Measurements from ENCODE around the gene BIN1.
A peak's percentile ranks its signal among the peaks of the same experiment; 100 is the strongest.
"Not testable (repeated sequence)": the region's sequence is repeated elsewhere in the genome, so short reads cannot be mapped to it uniquely, and the experiment has no call there.

The BIN1 gene

DNA sequence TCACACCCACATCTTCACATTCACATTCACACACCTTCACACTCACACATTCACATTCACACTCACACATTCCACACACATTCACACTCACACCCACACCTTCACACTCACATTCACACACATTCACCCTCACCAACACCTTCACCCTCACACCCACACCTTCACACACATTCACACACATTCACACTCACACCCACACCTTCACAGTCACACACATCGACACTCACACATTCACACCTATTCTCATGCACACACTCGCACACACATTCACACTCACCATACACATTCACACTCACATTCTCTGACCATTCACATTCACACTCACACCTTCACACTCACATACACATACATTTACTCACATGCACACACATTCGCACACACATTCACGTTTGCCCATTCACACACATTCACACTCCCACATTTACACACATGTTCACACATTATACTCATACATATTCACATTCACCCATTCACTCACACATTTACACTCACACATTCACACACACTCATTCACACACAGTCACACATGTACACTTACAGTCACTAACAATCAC, 62.7 kb downstream of the BIN1 start:
- no peak for DNase-seq

DNA sequence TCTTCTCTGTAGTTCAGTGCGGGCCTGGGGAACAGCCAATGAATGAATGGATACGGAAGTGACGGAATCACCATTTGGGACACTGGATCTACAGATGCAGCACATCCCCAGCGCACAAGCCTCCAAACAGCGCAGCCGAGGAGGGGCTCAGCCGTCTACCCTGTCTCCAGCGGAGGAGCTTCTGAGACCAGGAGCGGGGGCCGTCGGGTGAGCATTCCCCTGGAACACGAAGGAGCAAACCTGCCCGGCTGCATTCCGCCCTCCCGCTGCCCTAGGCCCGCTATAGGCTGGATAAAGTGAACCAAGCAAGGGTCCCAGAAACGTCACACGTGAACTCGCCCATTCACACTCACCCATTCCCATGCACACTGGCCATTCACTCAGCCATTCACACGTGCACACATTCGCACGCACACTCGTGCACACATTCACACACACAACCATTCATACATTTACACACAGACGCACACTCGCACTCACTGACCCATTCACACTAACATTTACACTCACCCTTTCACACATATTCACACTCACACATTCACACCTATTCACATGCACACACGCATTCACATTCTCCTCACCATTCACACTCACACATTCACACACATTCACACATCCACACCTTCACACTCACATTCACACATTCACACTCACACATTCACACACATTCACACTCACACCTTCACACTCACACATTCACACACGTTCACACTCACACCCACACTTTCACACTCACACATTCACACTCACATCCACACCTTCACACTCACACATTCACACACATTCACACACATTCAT, 63.4 kb downstream of the BIN1 start:
- no peak for DNase-seq

GRCh38 chr2:127041259-127041970, 65.5 kb downstream of the BIN1 start:
- no peak for DNase-seq

GRCh38 chr2:127040169-127040568, 66.8 kb downstream of the BIN1 start:
- no peak for DNase-seq

DNA sequence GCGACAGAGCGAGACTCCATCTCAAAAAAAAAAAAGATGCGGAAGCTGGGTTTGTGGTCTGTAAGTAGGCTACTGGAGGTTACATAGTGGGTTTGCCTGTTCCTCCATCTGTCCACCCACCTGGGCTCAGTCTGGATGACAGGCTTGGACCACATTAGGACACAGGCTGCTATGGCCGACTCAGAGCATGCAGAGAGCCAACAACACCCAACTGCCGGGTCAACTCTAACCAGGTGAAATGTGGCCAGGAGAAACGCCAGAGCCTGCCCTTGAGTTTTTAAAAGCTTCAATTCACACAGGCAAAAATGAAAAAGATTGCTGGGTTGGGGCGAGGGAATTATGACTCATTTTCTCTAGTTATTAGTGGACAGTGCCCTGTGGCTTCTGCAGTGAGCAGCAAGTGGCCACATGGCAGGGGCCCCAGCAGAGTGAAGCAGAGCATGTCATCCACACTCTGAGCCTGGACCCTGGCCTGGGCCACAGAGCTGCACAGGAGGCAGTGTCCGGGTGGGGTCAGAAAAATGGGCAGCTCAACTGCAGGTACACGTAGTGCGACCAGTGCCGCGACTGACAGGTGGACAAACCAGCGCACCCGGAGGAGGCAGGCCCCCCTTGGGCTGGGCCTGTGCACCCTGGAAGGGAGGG, 67.4 kb downstream of the BIN1 start:
- DNase-seq = no peak

- DNase-seq = no peak
Observed at GRCh38 chr2:127037476-127037875, 69.5 kb downstream of the BIN1 start.

DNA sequence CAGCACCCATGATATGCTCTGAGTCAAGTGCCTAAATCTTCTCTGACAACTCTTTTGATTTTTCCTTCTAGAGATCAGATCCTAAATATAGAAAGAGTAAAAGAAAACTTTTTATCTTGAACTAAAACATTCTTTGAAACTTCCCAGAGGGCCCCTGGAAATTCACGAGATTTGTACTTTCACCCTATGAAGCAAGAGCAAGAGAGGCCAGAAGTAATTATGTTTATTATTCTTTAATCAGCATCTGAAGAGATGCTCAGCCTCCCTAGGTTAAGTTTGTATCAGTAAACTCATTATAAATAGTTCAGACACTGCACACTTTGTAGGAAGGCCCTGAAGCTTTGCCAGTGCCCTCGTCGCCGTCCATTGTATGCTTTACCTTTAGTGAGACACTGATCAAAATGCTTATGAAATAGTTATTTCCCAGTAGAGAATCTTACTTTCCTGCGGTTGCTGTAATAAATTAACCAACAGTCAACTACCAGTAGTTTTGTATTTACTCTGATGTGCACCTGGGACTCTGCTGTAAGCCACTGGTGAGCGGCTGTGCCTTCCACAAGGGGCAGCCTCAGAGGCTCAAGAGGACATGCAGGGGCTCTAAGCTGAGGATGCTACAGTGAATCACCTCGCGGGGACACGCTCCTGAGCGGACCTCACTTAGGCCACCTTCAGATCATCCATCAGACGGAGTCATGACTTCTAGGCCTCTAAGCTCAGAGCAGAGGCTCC, 71.9 kb downstream of the BIN1 start:
- DNase-seq = no peak

DNA sequence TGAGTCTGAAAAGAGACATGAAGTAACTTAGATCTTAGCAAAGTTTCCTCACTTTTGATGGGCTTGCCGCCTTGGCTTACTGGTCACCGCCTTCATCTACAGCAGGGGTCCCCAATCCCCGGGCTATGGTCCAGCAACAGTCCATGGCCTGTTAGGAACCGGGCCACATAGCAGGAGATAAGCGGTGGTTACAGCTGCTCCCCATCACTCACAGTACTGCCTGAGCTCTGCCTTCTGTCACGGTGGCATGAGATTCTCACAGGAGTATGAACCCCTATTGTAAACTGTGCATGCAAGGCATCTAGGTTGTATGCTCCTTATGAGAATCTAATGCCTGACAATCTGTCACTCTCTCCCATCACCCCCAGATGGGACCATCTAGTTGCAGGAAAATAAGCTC, 72.9 kb downstream of the BIN1 start:
- DNase-seq = no peak

GRCh38 chr2:127032621-127033020, 74.3 kb downstream of the BIN1 start:
- no peak for DNase-seq

DNA sequence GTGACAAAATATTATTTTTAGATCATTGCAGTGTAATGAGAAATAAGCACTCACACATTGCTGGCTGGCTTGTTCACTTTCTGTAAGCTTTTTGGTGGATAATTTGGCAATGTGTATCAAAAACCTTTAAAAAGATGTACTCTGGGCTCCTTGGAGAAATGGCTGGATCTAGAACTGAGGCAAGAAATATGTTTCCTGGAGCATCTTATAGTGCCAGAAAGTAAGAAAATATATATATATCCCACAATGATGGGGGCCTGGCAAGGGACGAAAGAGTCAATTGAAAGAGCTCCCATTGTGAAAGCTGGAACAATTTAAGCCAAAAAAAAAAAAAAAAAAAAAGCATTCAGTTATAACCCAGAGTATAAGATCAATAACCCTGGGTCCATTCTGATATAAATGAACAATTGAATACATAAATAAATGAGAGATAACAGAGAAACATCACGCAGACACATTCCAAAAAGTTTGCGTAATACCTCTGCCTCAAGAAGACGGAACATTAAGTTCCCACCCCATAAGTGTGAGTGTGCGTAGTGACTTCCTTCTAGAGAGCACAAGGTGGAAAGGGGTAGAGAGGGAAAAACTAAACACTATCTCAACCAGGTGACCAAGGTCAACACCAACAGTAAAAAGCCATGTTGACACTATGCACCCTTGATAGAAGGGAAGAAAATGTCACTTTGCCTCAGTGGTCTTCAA, 77.5 kb downstream of the BIN1 start:
- DNase-seq = no peak

DNA sequence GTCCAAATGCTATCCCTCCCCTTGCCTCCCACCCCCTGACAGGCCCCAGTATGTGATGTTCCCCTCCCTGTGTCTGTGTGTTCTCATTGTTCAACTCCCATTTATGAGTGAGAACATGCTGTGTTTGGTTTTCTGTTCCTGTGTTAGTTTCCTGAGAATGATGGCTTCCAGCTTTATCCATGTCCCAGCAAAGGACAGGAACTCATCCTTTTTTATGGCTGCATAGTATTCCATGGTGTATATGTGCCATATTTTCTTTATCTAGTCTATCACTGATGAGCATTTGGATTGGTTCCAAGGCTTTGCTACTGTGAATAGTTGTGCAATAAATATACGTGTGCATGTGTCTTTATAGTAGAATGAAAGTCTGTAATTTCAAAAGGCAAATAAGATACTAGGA, 78.2 kb downstream of the BIN1 start:
- not testable (repeated sequence) for DNase-seq

DNA sequence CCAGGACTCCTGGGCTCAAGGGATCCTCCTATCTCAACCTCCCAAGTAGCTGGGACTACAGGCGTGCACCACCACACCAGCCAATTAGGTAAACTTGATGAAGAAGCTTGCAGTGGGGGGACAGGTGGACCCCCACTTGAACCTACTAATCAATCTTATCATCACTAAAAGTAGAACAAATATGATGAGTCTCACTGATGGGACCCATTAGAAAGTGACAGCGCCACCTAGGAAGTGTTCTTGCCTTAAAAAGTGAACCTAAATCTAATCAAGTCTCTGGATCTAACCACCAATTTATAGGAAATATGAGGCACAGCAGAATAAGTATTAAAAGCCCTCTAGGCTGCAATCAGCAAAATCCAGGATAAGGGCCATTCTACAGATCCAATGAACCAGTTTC, 79.2 kb downstream of the BIN1 start:
- no peak for DNase-seq

GRCh38 chr2:127025359-127026166, 81.4 kb downstream of the BIN1 start:
- DNase-seq = peak; percentile 91

GRCh38 chr2:127024769-127025358, 82.1 kb downstream of the BIN1 start:
- peak; percentile 58 for DNase-seq

GRCh38 chr2:127023504-127023903, 83.5 kb downstream of the BIN1 start:
- no peak for DNase-seq

DNA sequence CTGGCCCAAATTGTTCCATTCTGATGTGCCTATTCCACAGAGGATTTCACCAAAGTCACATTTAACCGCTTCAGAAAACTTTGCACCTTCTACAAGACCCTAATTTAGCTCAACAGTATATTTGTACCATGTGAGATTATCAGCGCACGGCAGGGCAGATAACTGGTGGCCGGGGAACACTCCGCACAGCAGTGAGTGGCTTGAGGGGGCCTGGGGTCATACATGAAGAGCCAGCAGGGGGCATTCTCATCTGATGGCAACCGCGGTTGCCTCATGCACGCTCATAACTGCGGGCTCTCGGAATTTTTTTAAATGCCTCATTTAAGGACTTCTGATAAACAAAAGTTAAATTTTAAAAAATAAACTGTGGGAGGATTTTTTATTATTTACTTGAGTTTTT, 84.1 kb downstream of the BIN1 start:
- DNase-seq = no peak

GRCh38 chr2:127020536-127020935, 86.4 kb downstream of the BIN1 start:
- DNase-seq = no peak

DNA sequence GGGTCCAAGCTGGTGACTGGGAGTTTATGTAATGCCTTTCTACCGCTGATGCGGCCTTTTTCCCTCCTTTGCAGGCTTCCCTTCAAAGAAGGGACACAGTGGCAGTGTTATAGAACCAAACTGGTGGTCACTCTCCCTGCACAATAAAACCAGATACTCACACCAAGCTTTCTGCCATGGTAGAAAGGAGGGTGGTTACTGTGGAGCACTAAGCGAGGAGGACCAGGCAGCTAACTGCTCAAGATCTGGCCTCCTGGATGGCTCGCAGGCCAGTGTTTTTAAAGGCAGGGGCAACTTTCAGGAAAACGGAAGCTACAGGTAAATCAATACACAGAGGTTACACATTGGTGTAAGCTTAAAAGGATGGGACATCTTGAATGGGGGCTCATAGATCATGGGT, 89.4 kb downstream of the BIN1 start:
- no peak for DNase-seq

DNA sequence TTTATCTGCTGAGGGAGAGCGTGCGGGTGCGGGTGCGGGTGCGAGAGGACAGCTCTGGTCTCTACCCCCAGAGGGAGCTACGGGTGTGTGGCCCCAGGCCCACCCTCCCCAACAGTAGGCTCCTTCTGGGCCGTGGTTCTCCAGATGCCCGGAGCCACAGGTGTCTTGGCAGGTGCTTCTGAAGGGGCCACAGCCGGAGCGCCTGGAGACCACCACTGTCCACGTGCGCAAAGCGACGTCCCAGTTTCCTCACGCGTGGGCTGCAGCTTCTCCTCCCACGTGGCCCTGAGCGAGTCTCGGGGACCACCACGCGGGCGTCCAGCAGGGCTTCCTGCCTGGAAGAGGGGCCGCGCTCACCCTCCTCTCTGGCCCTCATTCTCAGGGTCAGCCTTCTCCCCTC, 90.6 kb downstream of the BIN1 start:
- no peak for DNase-seq

DNA sequence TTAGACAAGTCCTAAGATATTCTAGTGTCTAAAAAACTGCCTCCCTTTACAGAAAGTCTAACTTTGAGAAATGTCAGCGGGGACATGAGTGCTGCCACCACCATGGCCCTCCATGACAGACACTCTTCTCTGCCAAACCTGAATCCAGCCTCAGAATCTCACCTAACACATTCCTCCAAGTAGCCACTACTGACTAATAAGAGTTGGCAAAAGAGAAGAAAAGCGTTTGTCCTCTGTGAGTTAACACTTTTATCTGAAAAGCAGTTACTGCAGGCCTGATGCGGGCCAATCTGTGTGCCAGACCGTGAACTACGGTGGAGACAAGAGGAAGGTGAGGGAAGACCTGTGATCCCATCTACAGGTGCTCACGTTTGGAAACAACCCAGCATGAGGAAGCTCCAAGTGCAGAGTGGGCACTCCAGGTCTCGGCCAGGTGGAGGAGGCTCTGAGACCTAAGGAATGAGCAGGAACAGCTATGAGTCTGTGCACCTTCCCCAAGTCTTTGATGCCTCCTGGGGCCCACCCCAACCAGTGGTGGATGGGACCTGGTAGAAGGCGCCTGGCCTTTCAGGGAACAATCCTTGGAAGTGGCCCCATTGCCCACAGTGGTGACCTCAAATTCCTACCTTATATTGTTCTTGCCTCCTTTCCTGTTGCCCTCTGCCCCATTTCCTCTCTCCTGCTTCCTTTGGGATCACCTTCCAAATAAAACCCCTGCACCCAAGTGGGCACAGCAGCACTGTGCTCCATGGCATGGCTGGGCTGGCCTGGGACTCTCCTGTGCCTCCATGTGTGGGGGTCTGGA, 91.6 kb downstream of the BIN1 start:
- no peak for DNase-seq
